Peyer's patch (tissue), 4 donors: ENCODE data around the gene PLXNA1. TPM values are rescaled to one million over a fixed set of nuclear protein-coding genes. Genes with fewer than 3 reads are reported as not detected.

Source experiments
- DNase-seq, 3 donors: peaks; one replicate each; pipeline ENCODE4 v3.0.0-alpha.2; 2017 to 2019
- H3K27ac ChIP-seq, 4 donors: fragments of 200-600 bp; sonication (generic); one replicate each; pipeline ENCODE4 v1.5.1; 2016 to 2019
- H3K27me3 ChIP-seq, 2 donors: fragments of 200-600 bp; sonication (generic); one replicate each; pipeline ENCODE4 v1.5.1; 2019
- H3K36me3 ChIP-seq, 3 donors: fragments of 200-600 bp; sonication (generic); one replicate each; pipeline ENCODE4 v1.5.1; 2016 to 2019
- H3K4me1 ChIP-seq, 4 donors: fragments of 200-600 bp; sonication (generic); one replicate each; pipeline ENCODE4 v1.5.1; 2016 to 2019
- H3K4me3 ChIP-seq, 4 donors: fragments of 200-600 bp; sonication (generic); 1 replicate in 3 of 4; 2 replicates in 1 of 4; pipeline ENCODE4 v1.5.1; 2016 to 2019; ENCODE audit warnings: mild to moderate bottlenecking in 1 of 4
- H3K9me3 ChIP-seq, 4 donors: fragments of 200-600 bp; sonication (generic); one replicate each; pipeline ENCODE4 v1.5.1; 2016 to 2019; ENCODE audit warnings: mild to moderate bottlenecking in 1 of 4
- CTCF ChIP-seq, 6 experiments: fragments of 450-650 bp in 4 of 6; fragments of 200-600 bp in 2 of 6; sonication (generic) in 1 of 6; IDR thresholded peaks; one replicate each; pipeline ENCODE4 v1.5.1; 2017 to 2019; ENCODE audit warnings: antibody characterized with exemption in 6 of 6, mild to moderate bottlenecking in 3 of 6, moderate library complexity in 1 of 6
- POLR2A ChIP-seq, 2 donors: fragments of 450-650 bp; IDR thresholded peaks; one replicate each; pipeline ENCODE4 v1.5.1; 2017; ENCODE audit warnings: antibody characterized with exemption in 2 of 2, mild to moderate bottlenecking in 2 of 2, moderate library complexity in 2 of 2
- total RNA-seq, 4 donors: library from RNA; depleted of rRNA; stranded (reverse); fragments of >200 nt; gene quantifications; one replicate each; pipeline ENCODE4 v1.1.0, GENCODE V29; 2016

The PLXNA1 gene
- total RNA-seq, 4 donors from 2014 or later = 30.1 to 54.5 (median 44.6) TPM

- DNase-seq = no peak
- no peaks in the 10 kb centered on the region for H3K27me3 ChIP-seq
- H3K9me3 ChIP-seq = no peaks in the 10 kb centered on the region
- no peak overlapping the region for H3K27ac ChIP-seq
- H3K4me3 ChIP-seq = no peak overlapping the region
- H3K36me3 ChIP-seq = peaks cover 0 to 71% (median 0%) of the 10 kb centered on the region in 3 donors
- no peak for TF ChIP-seq CTCF (IDR thresholded peaks at IDR 0.05)
- no peak for TF ChIP-seq POLR2A (IDR thresholded peaks at IDR 0.05)
- H3K4me1 ChIP-seq = no peaks in the 10 kb centered on the region
Measured at GRCh38 chr3:127016043-127016343, 33.1 kb downstream of the PLXNA1 start.

- no peak for DNase-seq
- H3K27me3 ChIP-seq = no peaks in the 10 kb centered on the region
- no peaks in the 10 kb centered on the region for H3K9me3 ChIP-seq
- no peak overlapping the region for H3K27ac ChIP-seq
- H3K4me1 ChIP-seq = no peaks in the 10 kb centered on the region
- H3K36me3 ChIP-seq = peaks cover 0 to 73% (median 0%) of the 10 kb centered on the region in 3 donors
- TF ChIP-seq POLR2A (IDR thresholded peaks at IDR 0.05) (no peak), CTCF (IDR thresholded peaks at IDR 0.05) (no peak)
- no peak overlapping the region for H3K4me3 ChIP-seq
Measured at GRCh38 chr3:127016461-127016860, 33.5 kb downstream of the PLXNA1 start.

- Histone ChIP-seq H3K27ac (no peak overlapping the region), H3K4me3 (no peak overlapping the region), H3K27me3 (no peaks in the 10 kb centered on the region), H3K36me3 (peaks cover 0 to 76% (median 0%) of the 10 kb centered on the region in 3 donors), H3K9me3 (no peaks in the 10 kb centered on the region), H3K4me1 (no peaks in the 10 kb centered on the region)
- no peak for DNase-seq
- TF ChIP-seq POLR2A (IDR thresholded peaks at IDR 0.05) = no peak
- TF ChIP-seq CTCF (IDR thresholded peaks at IDR 0.05) = no peak
Measured at GRCh38 chr3:127017229-127017628, 34.3 kb downstream of the PLXNA1 start.

GRCh38 chr3:127017781-127018180, 34.9 kb downstream of the PLXNA1 start:
- Histone ChIP-seq H3K4me1 (no peaks in the 10 kb centered on the region), H3K27me3 (no peaks in the 10 kb centered on the region), H3K36me3 (peaks cover 0 to 76% (median 0%) of the 10 kb centered on the region in 3 donors), H3K9me3 (no peaks in the 10 kb centered on the region), H3K27ac (no peak overlapping the region), H3K4me3 (no peak overlapping the region)
- no peak for DNase-seq
- TF ChIP-seq CTCF (IDR thresholded peaks at IDR 0.05) (no peak), POLR2A (IDR thresholded peaks at IDR 0.05) (no peak)

GRCh38 chr3:127018306-127018828, 35.5 kb downstream of the PLXNA1 start:
- no peaks in the 10 kb centered on the region for H3K9me3 ChIP-seq
- H3K4me3 ChIP-seq = no peak overlapping the region
- TF ChIP-seq CTCF (IDR thresholded peaks at IDR 0.05) = no peak
- no peak for TF ChIP-seq POLR2A (IDR thresholded peaks at IDR 0.05)
- H3K36me3 ChIP-seq = peaks cover 0 to 78% (median 0%) of the 10 kb centered on the region in 3 donors
- no peaks in the 10 kb centered on the region for H3K27me3 ChIP-seq
- no peak overlapping the region for H3K27ac ChIP-seq
- no peak for DNase-seq
- no peaks in the 10 kb centered on the region for H3K4me1 ChIP-seq

GRCh38 chr3:127019449-127019848, 36.5 kb downstream of the PLXNA1 start:
- no peak for DNase-seq
- H3K4me3 ChIP-seq = no peak overlapping the region
- TF ChIP-seq POLR2A (IDR thresholded peaks at IDR 0.05) = no peak
- TF ChIP-seq CTCF (IDR thresholded peaks at IDR 0.05) = no peak
- H3K27me3 ChIP-seq = no peaks in the 10 kb centered on the region
- peaks cover 0 to 76% (median 0%) of the 10 kb centered on the region in 3 donors for H3K36me3 ChIP-seq
- H3K27ac ChIP-seq = no peak overlapping the region
- H3K9me3 ChIP-seq = no peaks in the 10 kb centered on the region
- no peaks in the 10 kb centered on the region for H3K4me1 ChIP-seq
